ENCODE measurements around the gene FUT1.

DNA sequence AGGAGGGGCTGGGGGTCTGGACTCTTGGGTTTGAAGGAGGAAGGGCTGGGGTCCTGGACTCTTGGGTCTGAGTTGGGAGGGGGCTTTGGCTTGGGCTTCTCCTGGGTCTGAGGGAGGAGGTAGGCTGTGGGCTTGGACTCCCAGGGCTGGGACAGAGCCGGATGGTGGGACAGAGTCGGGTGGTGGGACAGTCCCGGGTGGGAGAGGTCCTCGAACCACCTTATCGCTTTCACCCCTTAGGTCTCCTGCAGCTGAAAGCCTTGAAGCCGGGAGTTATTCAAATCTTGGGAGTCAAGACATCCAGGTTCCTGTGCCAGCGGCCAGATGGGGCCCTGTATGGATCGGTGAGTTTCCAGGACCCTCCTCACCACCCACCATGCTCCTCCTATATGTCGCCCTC, 4.2 kb upstream of the FUT1 start:
- TF ChIP-seq, protein P1, sequence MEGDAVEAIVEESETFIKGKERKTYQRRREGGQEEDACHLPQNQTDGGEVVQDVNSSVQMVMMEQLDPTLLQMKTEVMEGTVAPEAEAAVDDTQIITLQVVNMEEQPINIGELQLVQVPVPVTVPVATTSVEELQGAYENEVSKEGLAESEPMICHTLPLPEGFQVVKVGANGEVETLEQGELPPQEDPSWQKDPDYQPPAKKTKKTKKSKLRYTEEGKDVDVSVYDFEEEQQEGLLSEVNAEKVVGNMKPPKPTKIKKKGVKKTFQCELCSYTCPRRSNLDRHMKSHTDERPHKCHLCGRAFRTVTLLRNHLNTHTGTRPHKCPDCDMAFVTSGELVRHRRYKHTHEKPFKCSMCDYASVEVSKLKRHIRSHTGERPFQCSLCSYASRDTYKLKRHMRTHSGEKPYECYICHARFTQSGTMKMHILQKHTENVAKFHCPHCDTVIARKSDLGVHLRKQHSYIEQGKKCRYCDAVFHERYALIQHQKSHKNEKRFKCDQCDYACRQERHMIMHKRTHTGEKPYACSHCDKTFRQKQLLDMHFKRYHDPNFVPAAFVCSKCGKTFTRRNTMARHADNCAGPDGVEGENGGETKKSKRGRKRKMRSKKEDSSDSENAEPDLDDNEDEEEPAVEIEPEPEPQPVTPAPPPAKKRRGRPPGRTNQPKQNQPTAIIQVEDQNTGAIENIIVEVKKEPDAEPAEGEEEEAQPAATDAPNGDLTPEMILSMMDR (IDR thresholded peaks at IDR 0.05), result no peak
- no peak for TF ChIP-seq EZH2phosphoT487 (IDR thresholded peaks at IDR 0.05)

All from neural progenitor cell (in vitro differentiated cells).